Measurements from ENCODE around the gene ATXN1. TPM values are rescaled to one million over a fixed set of nuclear protein-coding genes. Genes with fewer than 3 reads are reported as not detected.

ATXN1 gene
- total and polyA plus RNA-seq, 2 of the 13 experiments (the other 11 are each of a cell fraction or from before 2014, with no cell fraction given): 20.7 to 39.5 TPM

GRCh38 chr6:16324184-16324583 lies 437.1 kb downstream of the ATXN1 start:
- no TSS peak for BruUV-seq (replicated peaks)
- H2AFZ ChIP-seq (ENCODE audit: low read length): no peak overlapping the region
- peak; percentile 30 for DNase-seq (ENCODE audit: low spot score)
- no peaks in the 10 kb centered on the region for H3K9me3 ChIP-seq (ENCODE audit: low read length)
- ATAC-seq: no peak
- in situ Hi-C loops (cut with HindIII; ENCODE audit: extremely low pct_ligation_motif_present, low pct_unique_long_range_greater_than_20kb): no loop called here
- ChIA-PET CTCF (ENCODE audit: low intra/inter-chr PET ratio, low total read pairs) (no interaction called here), POLR2A (no interaction called here)
- peaks cover 22% of the 10 kb centered on the region for H3K4me1 ChIP-seq (ENCODE audit: insufficient read depth, low read length)
- no peak overlapping the region for H3K4me3 ChIP-seq (replicated peaks in 1 of 3; ENCODE audit: insufficient read depth in 1 of 3, low read depth in 2 of 3, low read length in 3 of 3)
- no peak for FAIRE-seq
- no peak overlapping the region for H3K4me2 ChIP-seq (ENCODE audit: low read depth, low read length)
- H3K9ac ChIP-seq (ENCODE audit: insufficient read depth, low read depth, low read length): no peak overlapping the region
- intact Hi-C loops (cut with micrococcal nuclease; ENCODE audit: unreplicated experiment): no loop called here
- H4K20me1 ChIP-seq (ENCODE audit: insufficient read depth, low read length): no peaks in the 10 kb centered on the region
- no peaks in the 10 kb centered on the region for H3K79me2 ChIP-seq (ENCODE audit: insufficient read depth, low read length)
- WGBS (ENCODE audit: low lambda C conversion rate): 80% methylated on average over 2 of the region's 2 CpGs
- no peak overlapping the region for H3K27ac ChIP-seq (ENCODE audit: extremely low read length, insufficient read depth, low read length)
- H3K36me3 ChIP-seq (replicated peaks in 1 of 2; ENCODE audit: control insufficient read depth in 1 of 2, insufficient read depth in 2 of 2, low read length in 2 of 2): peaks cover 21 to 44% of the 10 kb centered on the region in 2 experiments; a peak in 4 of 5 replicates
- H3K27me3 ChIP-seq (ENCODE audit: control insufficient read depth in 1 of 2, insufficient read depth in 2 of 2, low read length in 2 of 2): no peaks in the 10 kb centered on the region
- TF ChIP-seq ZFP36 (IDR thresholded peaks at IDR 0.05; ENCODE audit: borderline replicate concordance, low read depth, low read length, partially characterized antibody) (no peak), CEBPB (IDR thresholded peaks at IDR 0.05; ENCODE audit: borderline replicate concordance, low read depth, low read length) (peak; percentile 45), ZNF460 (CRISPR knock-in tag; IDR thresholded peaks at IDR 0.05; ENCODE audit: borderline replicate concordance) (peak; percentile 85), TRIM24 (CRISPR knock-in tag; IDR thresholded peaks at IDR 0.05) (no peak), RARA (CRISPR knock-in tag; IDR thresholded peaks at IDR 0.05) (peak; percentile 56; the same call in 1 of the 2 replicates), GATAD2A (CRISPR knock-in tag; IDR thresholded peaks at IDR 0.05) (0 out of 2 replicates have a peak, but pooled peaks have one; percentile 12), ARID5B (CRISPR knock-in tag; IDR thresholded peaks at IDR 0.05) (peak; percentile 23; the same call in 1 of the 2 replicates), ZMYM3 (CRISPR knock-in tag; IDR thresholded peaks at IDR 0.05) (0 out of 2 replicates have a peak, but pooled peaks have one; percentile 45), EP300 (IDR thresholded peaks at IDR 0.05; ENCODE audit: low read depth in 2 of 2, low read length in 2 of 2) (peak in 1 of 2 experiments; percentile 5; a peak in 1 of 4 replicates), EP300 (CRISPR knock-in tag; IDR thresholded peaks at IDR 0.05; ENCODE audit: borderline replicate concordance) (no peak), SALL1 (CRISPR knock-in tag; IDR thresholded peaks at IDR 0.05) (0 out of 2 replicates have a peak, but pooled peaks have one; percentile 12)
- TF ChIP-seq, protein P1, sequence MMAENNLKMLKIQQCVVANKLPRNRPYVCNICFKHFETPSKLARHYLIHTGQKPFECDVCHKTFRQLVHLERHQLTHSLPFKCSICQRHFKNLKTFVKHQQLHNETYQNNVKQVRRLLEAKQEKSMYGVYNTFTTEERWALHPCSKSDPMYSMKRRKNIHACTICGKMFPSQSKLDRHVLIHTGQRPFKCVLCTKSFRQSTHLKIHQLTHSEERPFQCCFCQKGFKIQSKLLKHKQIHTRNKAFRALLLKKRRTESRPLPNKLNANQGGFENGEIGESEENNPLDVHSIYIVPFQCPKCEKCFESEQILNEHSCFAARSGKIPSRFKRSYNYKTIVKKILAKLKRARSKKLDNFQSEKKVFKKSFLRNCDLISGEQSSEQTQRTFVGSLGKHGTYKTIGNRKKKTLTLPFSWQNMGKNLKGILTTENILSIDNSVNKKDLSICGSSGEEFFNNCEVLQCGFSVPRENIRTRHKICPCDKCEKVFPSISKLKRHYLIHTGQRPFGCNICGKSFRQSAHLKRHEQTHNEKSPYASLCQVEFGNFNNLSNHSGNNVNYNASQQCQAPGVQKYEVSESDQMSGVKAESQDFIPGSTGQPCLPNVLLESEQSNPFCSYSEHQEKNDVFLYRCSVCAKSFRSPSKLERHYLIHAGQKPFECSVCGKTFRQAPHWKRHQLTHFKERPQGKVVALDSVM (CRISPR knock-in tag; IDR thresholded peaks at IDR 0.05): peak; percentile 61; the same call in 1 of the 2 replicates
- TF ChIP-seq, protein P2, sequence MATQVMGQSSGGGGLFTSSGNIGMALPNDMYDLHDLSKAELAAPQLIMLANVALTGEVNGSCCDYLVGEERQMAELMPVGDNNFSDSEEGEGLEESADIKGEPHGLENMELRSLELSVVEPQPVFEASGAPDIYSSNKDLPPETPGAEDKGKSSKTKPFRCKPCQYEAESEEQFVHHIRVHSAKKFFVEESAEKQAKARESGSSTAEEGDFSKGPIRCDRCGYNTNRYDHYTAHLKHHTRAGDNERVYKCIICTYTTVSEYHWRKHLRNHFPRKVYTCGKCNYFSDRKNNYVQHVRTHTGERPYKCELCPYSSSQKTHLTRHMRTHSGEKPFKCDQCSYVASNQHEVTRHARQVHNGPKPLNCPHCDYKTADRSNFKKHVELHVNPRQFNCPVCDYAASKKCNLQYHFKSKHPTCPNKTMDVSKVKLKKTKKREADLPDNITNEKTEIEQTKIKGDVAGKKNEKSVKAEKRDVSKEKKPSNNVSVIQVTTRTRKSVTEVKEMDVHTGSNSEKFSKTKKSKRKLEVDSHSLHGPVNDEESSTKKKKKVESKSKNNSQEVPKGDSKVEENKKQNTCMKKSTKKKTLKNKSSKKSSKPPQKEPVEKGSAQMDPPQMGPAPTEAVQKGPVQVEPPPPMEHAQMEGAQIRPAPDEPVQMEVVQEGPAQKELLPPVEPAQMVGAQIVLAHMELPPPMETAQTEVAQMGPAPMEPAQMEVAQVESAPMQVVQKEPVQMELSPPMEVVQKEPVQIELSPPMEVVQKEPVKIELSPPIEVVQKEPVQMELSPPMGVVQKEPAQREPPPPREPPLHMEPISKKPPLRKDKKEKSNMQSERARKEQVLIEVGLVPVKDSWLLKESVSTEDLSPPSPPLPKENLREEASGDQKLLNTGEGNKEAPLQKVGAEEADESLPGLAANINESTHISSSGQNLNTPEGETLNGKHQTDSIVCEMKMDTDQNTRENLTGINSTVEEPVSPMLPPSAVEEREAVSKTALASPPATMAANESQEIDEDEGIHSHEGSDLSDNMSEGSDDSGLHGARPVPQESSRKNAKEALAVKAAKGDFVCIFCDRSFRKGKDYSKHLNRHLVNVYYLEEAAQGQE (IDR thresholded peaks at IDR 0.05; ENCODE audit: borderline replicate concordance in 1 of 2, low read depth in 1 of 2, low read length in 2 of 2): no peak
